Nephron progenitor cell (in vitro differentiated cells): ENCODE results near the gene NR2F2.
A peak's percentile ranks its signal among the peaks of the same experiment; 100 is the strongest.

ENCODE experiments used
- DNase-seq: peaks from one replicate; pipeline ENCODE4 v3.0.0; 2021
- H3K27ac Mint-ChIP-seq: 2 replicates; pipeline ENCODE4 v1.8.0; 2021; ENCODE audit warnings: mild to moderate bottlenecking, moderate library complexity, mixed read lengths
- H3K27me3 Mint-ChIP-seq: 2 replicates; pipeline ENCODE4 v1.8.0; 2021; ENCODE audit warnings: mild to moderate bottlenecking, low read depth, mixed read lengths; ENCODE audit not compliant: poor library complexity
- H3K36me3 Mint-ChIP-seq: 2 replicates; pipeline ENCODE4 v1.8.0; 2021; ENCODE audit warnings: low read depth, mixed read lengths
- H3K4me1 Mint-ChIP-seq: 2 replicates; pipeline ENCODE4 v1.8.0; 2021; ENCODE audit warnings: mixed read lengths
- H3K4me3 Mint-ChIP-seq: 2 replicates; pipeline ENCODE4 v1.8.0; 2021; ENCODE audit warnings: mild to moderate bottlenecking, moderate library complexity, mixed read lengths
- H3K9me3 Mint-ChIP-seq: 2 replicates; pipeline ENCODE4 v1.8.0; 2021; ENCODE audit warnings: mild to moderate bottlenecking, moderate library complexity, mixed read lengths
- CTCF ChIP-seq: fragments of 200-600 bp; sonication (generic); IDR thresholded peaks from 2 replicates; pipeline ENCODE4 v1.5.0; 2021; ENCODE audit warnings: antibody characterized with exemption

The NR2F2 gene

DNA sequence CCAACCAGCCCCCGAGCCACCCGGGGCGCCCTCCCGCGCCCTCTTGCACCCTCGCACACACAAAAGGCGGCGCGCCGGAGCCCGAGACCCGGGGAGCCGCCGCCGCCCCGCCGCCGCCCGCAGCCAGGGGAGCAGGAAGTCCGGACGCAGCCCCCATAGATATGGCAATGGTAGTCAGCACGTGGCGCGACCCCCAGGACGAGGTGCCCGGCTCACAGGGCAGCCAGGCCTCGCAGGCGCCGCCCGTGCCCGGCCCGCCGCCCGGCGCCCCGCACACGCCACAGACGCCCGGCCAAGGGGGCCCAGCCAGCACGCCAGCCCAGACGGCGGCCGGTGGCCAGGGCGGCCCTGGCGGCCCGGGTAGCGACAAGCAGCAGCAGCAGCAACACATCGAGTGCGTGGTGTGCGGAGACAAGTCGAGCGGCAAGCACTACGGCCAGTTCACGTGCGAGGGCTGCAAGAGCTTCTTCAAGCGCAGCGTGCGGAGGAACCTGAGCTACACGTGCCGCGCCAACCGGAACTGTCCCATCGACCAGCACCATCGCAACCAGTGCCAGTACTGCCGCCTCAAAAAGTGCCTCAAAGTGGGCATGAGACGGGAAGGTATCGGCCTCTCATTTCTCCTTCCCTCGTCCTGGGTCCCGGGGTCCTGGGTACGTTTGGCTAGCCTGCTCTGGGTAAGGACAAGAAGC, 1.6 kb downstream of the NR2F2 start:
- Mint-ChIP-seq H3K27me3 (peaks cover 37% of the 10 kb centered on the region), H3K9me3 (no peaks in the 10 kb centered on the region), H3K27ac (peak overlapping the region; percentile 100), H3K36me3 (peaks cover 55% of the 10 kb centered on the region), H3K4me1 (peaks cover 42% of the 10 kb centered on the region), H3K4me3 (peak overlapping the region; percentile 97)
- no peak for TF ChIP-seq CTCF
- peak; percentile 49 for DNase-seq

- Mint-ChIP-seq H3K9me3 (no peaks in the 10 kb centered on the region), H3K27ac (peak overlapping the region; percentile 99), H3K36me3 (peaks cover 61% of the 10 kb centered on the region), H3K4me3 (peak overlapping the region; percentile 97), H3K27me3 (peaks cover 37% of the 10 kb centered on the region), H3K4me1 (peaks cover 44% of the 10 kb centered on the region)
- no peak for TF ChIP-seq CTCF
- no peak for DNase-seq
These were observed 2.2 kb downstream of the NR2F2 start for GRCh38 chr15:96332637-96333121.

DNA sequence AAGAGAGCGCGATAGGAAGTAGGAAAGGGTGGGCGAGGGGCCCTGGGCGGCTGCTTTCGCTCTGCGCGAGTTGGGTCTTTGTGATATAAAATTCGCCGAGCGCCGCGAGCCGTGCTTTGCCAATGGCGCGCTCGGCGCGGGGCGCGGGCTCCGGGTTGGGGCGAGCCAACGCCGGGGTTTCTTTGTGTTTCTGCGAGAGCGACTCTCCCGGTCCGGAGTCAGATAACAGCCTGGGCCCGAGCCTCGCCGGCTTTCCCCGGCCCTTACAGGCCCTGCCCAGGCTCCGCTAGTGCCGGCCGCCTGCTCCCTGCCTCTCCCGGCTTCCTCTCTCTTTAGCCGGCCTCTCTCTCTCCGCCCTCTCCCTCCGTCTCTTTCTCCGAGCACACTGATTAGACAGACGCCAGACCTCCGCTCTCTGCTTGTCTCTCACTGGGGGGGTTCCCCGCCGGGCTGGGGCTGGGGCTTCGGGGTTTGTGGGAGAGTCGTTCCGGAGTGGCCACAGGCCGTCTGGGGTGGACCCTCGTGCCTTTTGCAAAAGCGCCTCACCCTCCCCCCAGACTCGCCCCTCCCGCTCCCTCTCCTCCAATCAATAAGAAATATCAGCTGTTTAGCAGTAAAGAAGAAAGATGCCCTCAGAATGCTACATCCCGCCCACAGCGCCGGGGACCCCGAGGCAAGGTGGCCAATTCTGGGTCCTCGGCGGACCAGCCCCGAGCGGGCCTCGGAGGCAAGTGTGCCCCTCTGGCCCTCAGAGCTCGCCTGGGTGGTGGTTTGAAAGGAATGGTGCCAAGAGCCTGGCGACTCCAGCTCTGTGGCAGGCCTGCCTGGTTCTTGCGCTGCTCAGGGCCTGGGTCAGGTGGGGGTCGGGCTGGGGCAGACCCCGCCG, 2.9 kb downstream of the NR2F2 start:
- Mint-ChIP-seq H3K36me3 (peaks cover 68% of the 10 kb centered on the region), H3K4me1 (peaks cover 44% of the 10 kb centered on the region), H3K27ac (peak overlapping the region; percentile 99), H3K4me3 (peak overlapping the region; percentile 97), H3K27me3 (peaks cover 34% of the 10 kb centered on the region), H3K9me3 (no peaks in the 10 kb centered on the region)
- TF ChIP-seq CTCF, result no peak
- DNase-seq, result no peak

DNA sequence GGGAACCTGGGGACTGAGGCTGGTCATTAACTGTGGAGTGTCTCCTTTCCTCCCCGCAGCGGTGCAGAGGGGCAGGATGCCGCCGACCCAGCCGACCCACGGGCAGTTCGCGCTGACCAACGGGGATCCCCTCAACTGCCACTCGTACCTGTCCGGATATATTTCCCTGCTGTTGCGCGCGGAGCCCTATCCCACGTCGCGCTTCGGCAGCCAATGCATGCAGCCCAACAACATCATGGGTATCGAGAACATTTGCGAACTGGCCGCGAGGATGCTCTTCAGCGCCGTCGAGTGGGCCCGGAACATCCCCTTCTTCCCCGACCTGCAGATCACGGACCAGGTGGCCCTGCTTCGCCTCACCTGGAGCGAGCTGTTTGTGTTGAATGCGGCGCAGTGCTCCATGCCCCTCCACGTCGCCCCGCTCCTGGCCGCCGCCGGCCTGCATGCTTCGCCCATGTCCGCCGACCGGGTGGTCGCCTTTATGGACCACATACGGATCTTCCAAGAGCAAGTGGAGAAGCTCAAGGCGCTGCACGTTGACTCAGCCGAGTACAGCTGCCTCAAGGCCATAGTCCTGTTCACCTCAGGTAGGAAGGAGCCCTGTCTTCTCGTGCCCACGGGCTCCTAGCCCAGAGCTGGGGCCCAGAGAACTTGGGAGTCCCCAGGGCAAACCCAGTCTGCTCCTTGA, 3.7 kb downstream of the NR2F2 start:
- Mint-ChIP-seq H3K9me3 (no peaks in the 10 kb centered on the region), H3K27ac (peak overlapping the region; percentile 99), H3K4me1 (peaks cover 43% of the 10 kb centered on the region)

More for the DNA sequence above, 3.7 kb downstream of the NR2F2 start:
- peak overlapping the region; percentile 97 for H3K4me3 Mint-ChIP-seq
- peaks cover 31% of the 10 kb centered on the region for H3K27me3 Mint-ChIP-seq
- DNase-seq, result no peak
- TF ChIP-seq CTCF, result no peak
- peaks cover 76% of the 10 kb centered on the region for H3K36me3 Mint-ChIP-seq
